ENCODE measurements around the gene MMP8.

The MMP8 gene

GRCh38 chr11:102762361-102762767, 37.6 kb upstream of the MMP8 start:
- no peak for DNase-seq (ENCODE audit: low spot score)
- TF ChIP-seq CTCF (IDR thresholded peaks at IDR 0.05; ENCODE audit: borderline replicate concordance, control extremely low read depth, extremely low read depth, insufficient read depth, missing control alignments): no peak
- in situ Hi-C loops (cut with MboI; ENCODE audit: low sequenced_read_pairs, unreplicated experiment): no loop called here

- in situ Hi-C loops (cut with MboI; ENCODE audit: low sequenced_read_pairs, unreplicated experiment): no loop called here
- DNase-seq (ENCODE audit: low spot score): no peak
- no peak for TF ChIP-seq CTCF (IDR thresholded peaks at IDR 0.05; ENCODE audit: borderline replicate concordance, control extremely low read depth, extremely low read depth, insufficient read depth, missing control alignments)
These were observed 37.0 kb upstream of the MMP8 start for GRCh38 chr11:102761646-102762238.

GRCh38 chr11:102760344-102761035, 35.7 kb upstream of the MMP8 start:
- no peak for TF ChIP-seq CTCF (IDR thresholded peaks at IDR 0.05; ENCODE audit: borderline replicate concordance, control extremely low read depth, extremely low read depth, insufficient read depth, missing control alignments)
- no peak for DNase-seq (ENCODE audit: low spot score)
- in situ Hi-C loops (cut with MboI; ENCODE audit: low sequenced_read_pairs, unreplicated experiment): no loop called here

- in situ Hi-C loops (cut with MboI; ENCODE audit: low sequenced_read_pairs, unreplicated experiment): no loop called here
- no peak for DNase-seq (ENCODE audit: low spot score)
- no peak for TF ChIP-seq CTCF (IDR thresholded peaks at IDR 0.05; ENCODE audit: borderline replicate concordance, control extremely low read depth, extremely low read depth, insufficient read depth, missing control alignments)
These were observed 33.2 kb upstream of the MMP8 start for GRCh38 chr11:102757823-102758549.

- no peak for DNase-seq (ENCODE audit: low spot score)
- no peak for TF ChIP-seq CTCF (IDR thresholded peaks at IDR 0.05; ENCODE audit: borderline replicate concordance, control extremely low read depth, extremely low read depth, insufficient read depth, missing control alignments)
- in situ Hi-C loops (cut with MboI; ENCODE audit: low sequenced_read_pairs, unreplicated experiment): no loop called here
These were observed 28.5 kb upstream of the MMP8 start for GRCh38 chr11:102753267-102753666.

GRCh38 chr11:102751673-102752072, 26.9 kb upstream of the MMP8 start:
- TF ChIP-seq CTCF (IDR thresholded peaks at IDR 0.05; ENCODE audit: borderline replicate concordance, control extremely low read depth, extremely low read depth, insufficient read depth, missing control alignments): no peak
- in situ Hi-C loops (cut with MboI; ENCODE audit: low sequenced_read_pairs, unreplicated experiment): no loop called here
- DNase-seq (ENCODE audit: low spot score): no peak

Measured in GM13976 (cell line).